HG03060 (cell line): Measurements from ENCODE around the gene PLCB4.
"Not testable (repeated sequence)": the region's sequence is repeated elsewhere in the genome, so short reads cannot be mapped to it uniquely, and the experiment has no call there.

Source experiments
- ATAC-seq: cut with Tn5 transposase; IDR thresholded peaks from one replicate; pipeline ENCODE4 v1.9.1; 2021; ENCODE audit warnings: low read depth, moderate number of reproducible peaks; ENCODE audit not compliant: unreplicated experiment

Gene PLCB4

GRCh38 chr20:9139106-9139833 is 70.4 kb downstream of the PLCB4 start:
- ATAC-seq, result no peak

GRCh38 chr20:9140162-9140760 is 71.4 kb downstream of the PLCB4 start:
- no peak for ATAC-seq

- no peak for ATAC-seq
These were observed 72.2 kb downstream of the PLCB4 start for GRCh38 chr20:9141070-9141469.

- ATAC-seq, result no peak
These were observed 73.0 kb downstream of the PLCB4 start for GRCh38 chr20:9141921-9142320.

- ATAC-seq, result no peak
These were observed 73.9 kb downstream of the PLCB4 start for GRCh38 chr20:9142809-9143208.

- ATAC-seq, result no peak
These were observed 75.0 kb downstream of the PLCB4 start for GRCh38 chr20:9143926-9144325.

- no peak for ATAC-seq
These were observed 75.8 kb downstream of the PLCB4 start for GRCh38 chr20:9144643-9145042.

- ATAC-seq, result no peak
These were observed 76.3 kb downstream of the PLCB4 start for GRCh38 chr20:9145142-9145541.

GRCh38 chr20:9146649-9147048 is 77.8 kb downstream of the PLCB4 start:
- no peak for ATAC-seq

GRCh38 chr20:9147547-9148024 is 78.7 kb downstream of the PLCB4 start:
- ATAC-seq, result no peak

- ATAC-seq, result no peak
These were observed 79.4 kb downstream of the PLCB4 start for GRCh38 chr20:9148291-9148690.

GRCh38 chr20:9149087-9149486 is 80.2 kb downstream of the PLCB4 start:
- ATAC-seq, result no peak

GRCh38 chr20:9149796-9150195 is 80.9 kb downstream of the PLCB4 start:
- no peak for ATAC-seq

- ATAC-seq, result no peak
These were observed 81.8 kb downstream of the PLCB4 start for GRCh38 chr20:9150679-9151078.

GRCh38 chr20:9152139-9152538 is 83.3 kb downstream of the PLCB4 start:
- not testable (repeated sequence) for ATAC-seq

GRCh38 chr20:9154464-9155024 is 85.7 kb downstream of the PLCB4 start:
- no peak for ATAC-seq

GRCh38 chr20:9156529-9157280 is 87.8 kb downstream of the PLCB4 start:
- ATAC-seq, result no peak

GRCh38 chr20:9160331-9160730 is 91.4 kb downstream of the PLCB4 start:
- no peak for ATAC-seq

- no peak for ATAC-seq
These were observed 91.9 kb downstream of the PLCB4 start for GRCh38 chr20:9160757-9161156.

- ATAC-seq, result no peak
These were observed 92.4 kb downstream of the PLCB4 start for GRCh38 chr20:9161311-9161710.

GRCh38 chr20:9163251-9163650 is 94.4 kb downstream of the PLCB4 start:
- ATAC-seq, result no peak
